PC-3 (cell line): ENCODE measurements around the gene IL17RC. TPM values are rescaled to one million over a fixed set of nuclear protein-coding genes. Genes with fewer than 3 reads are reported as not detected.
A peak's percentile ranks its signal among the peaks of the same experiment; 100 is the strongest.

Experiments
- ATAC-seq: fragments of 200-7000 bp; cut with Tn5 transposase; 2 replicates; pipeline ENCODE4 v1.9.1; 2020; ENCODE audit warnings: mild to moderate bottlenecking, moderate library complexity
- BruUV-seq: library from RNA; stranded (reverse); fragments of 400-500 nt; replicated peaks from 2 replicates; lab custom pipeline; 2021; lab: Mats Ljungman, UMichigan
- CTCF ChIA-PET: fragments of 300-600 bp; sonication (Branson Sonifier 250); formaldehyde crosslinking; loops from one replicate; lab custom pipeline; 2022; ENCODE audit warnings: antibody characterized with exemption; lab: Charles Lee
- POLR2A ChIA-PET: fragments of 300-600 bp; sonication (Branson Sonifier 250); formaldehyde crosslinking; loops from one replicate; lab custom pipeline; 2022; ENCODE audit warnings: antibody characterized with exemption; ENCODE audit not compliant: unreplicated experiment; lab: Charles Lee
- DNase-seq: peaks from one replicate; pipeline ENCODE4 v3.0.0-alpha.2; 2015
- H2AFZ ChIP-seq: fragments of 300-600 bp; sonication (generic); 2 replicates; pipeline ENCODE4 v1.6.0; 2016; ENCODE audit warnings: antibody characterized with exemption, low read length
- H3F3A ChIP-seq: fragments of 300-600 bp; sonication (generic); one replicate; pipeline ENCODE4 v1.6.0; 2017; ENCODE audit warnings: antibody characterized with exemption, low read length, control low read depth, mild to moderate bottlenecking; ENCODE audit not compliant: unreplicated experiment
- H3K27ac ChIP-seq: fragments of 300-600 bp; sonication (generic); 2 replicates; pipeline ENCODE4 v1.5.1; 2016; ENCODE audit warnings: mild to moderate bottlenecking, low read length
- H3K27me3 ChIP-seq: fragments of 300-600 bp; sonication (generic); 2 replicates; pipeline ENCODE4 v1.6.1; 2016; ENCODE audit warnings: low read length, mixed read lengths
- H3K36me3 ChIP-seq: fragments of 300-600 bp; sonication (generic); 2 replicates; pipeline ENCODE4 v1.6.1; 2016; ENCODE audit warnings: low read depth, mixed run types, low read length, mixed read lengths
- H3K4me1 ChIP-seq: fragments of 300-600 bp; sonication (generic); 2 replicates; pipeline ENCODE4 v1.5.1; 2016; ENCODE audit warnings: low read length; ENCODE audit not compliant: insufficient read depth
- H3K4me2 ChIP-seq: fragments of 300-600 bp; sonication (generic); 2 replicates; pipeline ENCODE4 v1.6.0; 2016; ENCODE audit warnings: low read length
- H3K4me3 ChIP-seq: fragments of 300-600 bp; sonication (generic); 2 replicates; pipeline ENCODE4 v1.5.1; 2016; ENCODE audit warnings: mild to moderate bottlenecking, low read length, mixed read lengths
- H3K79me2 ChIP-seq: fragments of 300-600 bp; sonication (generic); 2 replicates; pipeline ENCODE4 v1.6.1; 2017; ENCODE audit warnings: low read length, mixed read lengths
- H3K9ac ChIP-seq: fragments of 300-600 bp; sonication (generic); 2 replicates; pipeline ENCODE4 v1.6.0; 2016; ENCODE audit warnings: mild to moderate bottlenecking, low read length
- H3K9me2 ChIP-seq: fragments of 300-600 bp; sonication (generic); replicated peaks from 2 replicates; pipeline ENCODE4 v1.6.1; 2016; ENCODE audit warnings: mixed run types, low read length, mixed read lengths
- H3K9me3 ChIP-seq: fragments of 300-600 bp; sonication (generic); 2 replicates; pipeline ENCODE4 v1.6.1; 2016; ENCODE audit warnings: low read length, mixed read lengths
- H4K20me1 ChIP-seq: fragments of 300-600 bp; sonication (generic); 2 replicates; pipeline ENCODE4 v1.6.1; 2016; ENCODE audit warnings: low read length, mixed read lengths
- CTCF ChIP-seq: fragments of 300-600 bp; sonication (generic); conservative IDR thresholded peaks from 2 replicates; pipeline ENCODE4 v1.5.1; 2017; ENCODE audit warnings: antibody characterized with exemption, low read depth, mild to moderate bottlenecking, low read length
- EZH2 ChIP-seq: fragments of 300-600 bp; sonication (generic); IDR thresholded peaks from one replicate; pipeline ENCODE4 v1.6.1; 2017; ENCODE audit warnings: antibody characterized with exemption, mild to moderate bottlenecking, low read length; ENCODE audit not compliant: unreplicated experiment
- EZH2phosphoT487 ChIP-seq: fragments of 300-600 bp; sonication (generic); IDR thresholded peaks from 2 replicates; pipeline ENCODE4 v1.6.1; 2018; ENCODE audit warnings: mild to moderate bottlenecking, antibody characterized with exemption, low read length, borderline replicate concordance
- intact Hi-C: fragments of 100-400 bp; cut with micrococcal nuclease; formaldehyde crosslinking; loops from 2 replicates; pipeline ENCODE4 v1.9.0; 2023
- total RNA-seq: library from RNA; depleted of rRNA; stranded (reverse); fragments of >200 nt; gene quantifications from 2 replicates; pipeline ENCODE4 v1.2.3, GENCODE V29; 2014

The IL17RC gene
- total RNA-seq, 1 experiment from 2014 or later, result 116 TPM

GRCh38 chr3:9914011-9914410, 2.9 kb upstream of the IL17RC start:
- TF ChIP-seq EZH2phosphoT487, result no peak
- no peak for TF ChIP-seq CTCF
- TF ChIP-seq EZH2, result no peak
- Histone ChIP-seq H3K79me2 (peaks cover 26% of the 10 kb centered on the region), H2AFZ (no peak overlapping the region), H4K20me1 (no peaks in the 10 kb centered on the region), H3K4me3 (no peak overlapping the region), H3K9ac (no peak overlapping the region), H3F3A (no peaks in the 10 kb centered on the region), H3K36me3 (no peaks in the 10 kb centered on the region), H3K4me1 (peaks cover 67% of the 10 kb centered on the region), H3K4me2 (peak overlapping the region; percentile 90), H3K27ac (peak overlapping the region; percentile 99), H3K27me3 (no peaks in the 10 kb centered on the region), H3K9me3 (no peaks in the 10 kb centered on the region), H3K9me2 (no peaks in the 10 kb centered on the region)
- ChIA-PET POLR2A (interaction anchor here (0.6 to 1.0 kb wide), 2 partner anchors 20 to 29 kb away, joined by 3 to 28 read pairs; no protein-coding TSS in a partner anchor), CTCF (interaction anchor here (0.6 to 0.9 kb wide), 2 partner anchors 70 to 131 kb away, joined by 3 to 5 read pairs; no protein-coding TSS in a partner anchor)
- BruUV-seq, result no TSS peak
- ATAC-seq, result no peak
- intact Hi-C loops, result no loop called here
- DNase-seq, result peak; percentile 43

GRCh38 chr3:9914559-9915253, 2.2 kb upstream of the IL17RC start:
- BruUV-seq, result TSS peak; percentile 19
- H3F3A ChIP-seq, result no peaks in the 10 kb centered on the region
- peak overlapping the region; percentile 99 for H3K27ac ChIP-seq
- DNase-seq, result no peak
- 0 out of 2 replicates have a peak, but pooled peaks cover 1% of the 10 kb centered on the region for H3K36me3 ChIP-seq
- ChIA-PET POLR2A (no interaction called here), CTCF (interaction anchor here (0.6 to 1.0 kb wide), 3 partner anchors 21 to 70 kb away, joined by 3 to 12 read pairs (median 5); no protein-coding TSS in a partner anchor)
- intact Hi-C loops, result loop anchor here (5.0 kb wide), 2 partner anchors 32 to 52 kb away; partner anchors contain the start of gene CIDEC
- peak overlapping the region; percentile 94 for H3K9ac ChIP-seq
- no peaks in the 10 kb centered on the region for H3K27me3 ChIP-seq
- H3K79me2 ChIP-seq, result peaks cover 26% of the 10 kb centered on the region
- H3K9me2 ChIP-seq, result no peaks in the 10 kb centered on the region
- peak overlapping the region; percentile 90 for H3K4me2 ChIP-seq
- no peaks in the 10 kb centered on the region for H4K20me1 ChIP-seq
- peak overlapping the region; percentile 74 for H3K4me3 ChIP-seq
- ATAC-seq, result peak; percentile 10
- peaks cover 67% of the 10 kb centered on the region for H3K4me1 ChIP-seq
- no peaks in the 10 kb centered on the region for H3K9me3 ChIP-seq
- TF ChIP-seq EZH2phosphoT487 (no peak), CTCF (no peak)
- peak overlapping the region; percentile 45; the same call in 1 of the 2 replicates for H2AFZ ChIP-seq
